DOHH2 (cell line): Measurements from ENCODE around the gene CTDP1.

Experiments used
- H3F3A ChIP-seq: fragments of 200-600 bp; sonication (generic), shearing (Covaris generic); 2 replicates; pipeline ENCODE4 v1.6.0; 2016; ENCODE audit warnings: antibody characterized with exemption, mild to moderate bottlenecking; ENCODE audit not compliant: control insufficient read depth, insufficient read depth
- H3K27ac ChIP-seq: fragments of 200-600 bp; sonication (generic); 2 replicates; pipeline ENCODE4 v1.5.1; 2014; ENCODE audit warnings: low read depth, mild to moderate bottlenecking, low read length, moderate library complexity
- H3K27me3 ChIP-seq: fragments of 200-600 bp; sonication (generic); 2 replicates; pipeline ENCODE4 v1.6.1; 2014; ENCODE audit warnings: mild to moderate bottlenecking, low read length, mixed read lengths; ENCODE audit not compliant: control insufficient read depth
- H3K36me3 ChIP-seq: fragments of 200-600 bp; sonication (generic); 2 replicates; pipeline ENCODE4 v1.6.1; 2014; ENCODE audit warnings: mild to moderate bottlenecking, low read length, moderate library complexity, mixed read lengths; ENCODE audit not compliant: control insufficient read depth
- H3K4me1 ChIP-seq: fragments of 200-600 bp; sonication (generic); 2 replicates; pipeline ENCODE4 v1.6.1; 2014; ENCODE audit warnings: mild to moderate bottlenecking, low read length, mixed read lengths; ENCODE audit not compliant: control insufficient read depth
- H3K4me2 ChIP-seq: fragments of 200-600 bp; sonication (generic); 2 replicates; pipeline ENCODE4 v1.6.0; 2014; ENCODE audit warnings: mild to moderate bottlenecking, low read length, moderate library complexity
- H3K4me3 ChIP-seq: fragments of 200-600 bp; sonication (generic); 2 replicates; pipeline ENCODE4 v1.5.1; 2014; ENCODE audit warnings: mild to moderate bottlenecking, low read length, mixed read lengths
- H3K79me2 ChIP-seq: fragments of 200-600 bp; sonication (generic); 2 replicates; pipeline ENCODE4 v1.6.1; 2014; ENCODE audit warnings: mild to moderate bottlenecking, low read length, mixed read lengths; ENCODE audit not compliant: control insufficient read depth
- H3K9me2 ChIP-seq: fragments of 200-600 bp; sonication (generic); replicated peaks from 2 replicates; pipeline ENCODE4 v1.6.1; 2014; ENCODE audit warnings: mild to moderate bottlenecking, low read length, mixed read lengths; ENCODE audit not compliant: control insufficient read depth
- H3K9me3 ChIP-seq: fragments of 200-600 bp; sonication (generic); 2 replicates; pipeline ENCODE4 v1.6.1; 2014; ENCODE audit warnings: antibody characterized with exemption, low read length, mixed read lengths; ENCODE audit not compliant: control insufficient read depth, insufficient read depth
- H4K20me1 ChIP-seq: fragments of 200-600 bp; sonication (generic); 2 replicates; pipeline ENCODE4 v1.6.0; 2014; ENCODE audit warnings: low read depth, mild to moderate bottlenecking, antibody characterized with exemption, low read length, moderate library complexity; ENCODE audit not compliant: control insufficient read depth, insufficient read depth
- EZH2phosphoT487 ChIP-seq: fragments of 200-600 bp; sonication (generic); IDR thresholded peaks from 2 replicates; pipeline ENCODE4 v1.6.1; 2017; ENCODE audit warnings: borderline replicate concordance, mild to moderate bottlenecking, antibody characterized with exemption, low read length, moderate library complexity, mixed read lengths
- TF ChIP-seq, protein P1 (sequence below): fragments of 200-600 bp; sonication (generic); IDR thresholded peaks from one replicate; pipeline ENCODE4 v1.5.1; 2014; ENCODE audit warnings: antibody characterized with exemption, mild to moderate bottlenecking, low read depth, low read length; ENCODE audit not compliant: poor library complexity, severe bottlenecking

Gene CTDP1

DNA sequence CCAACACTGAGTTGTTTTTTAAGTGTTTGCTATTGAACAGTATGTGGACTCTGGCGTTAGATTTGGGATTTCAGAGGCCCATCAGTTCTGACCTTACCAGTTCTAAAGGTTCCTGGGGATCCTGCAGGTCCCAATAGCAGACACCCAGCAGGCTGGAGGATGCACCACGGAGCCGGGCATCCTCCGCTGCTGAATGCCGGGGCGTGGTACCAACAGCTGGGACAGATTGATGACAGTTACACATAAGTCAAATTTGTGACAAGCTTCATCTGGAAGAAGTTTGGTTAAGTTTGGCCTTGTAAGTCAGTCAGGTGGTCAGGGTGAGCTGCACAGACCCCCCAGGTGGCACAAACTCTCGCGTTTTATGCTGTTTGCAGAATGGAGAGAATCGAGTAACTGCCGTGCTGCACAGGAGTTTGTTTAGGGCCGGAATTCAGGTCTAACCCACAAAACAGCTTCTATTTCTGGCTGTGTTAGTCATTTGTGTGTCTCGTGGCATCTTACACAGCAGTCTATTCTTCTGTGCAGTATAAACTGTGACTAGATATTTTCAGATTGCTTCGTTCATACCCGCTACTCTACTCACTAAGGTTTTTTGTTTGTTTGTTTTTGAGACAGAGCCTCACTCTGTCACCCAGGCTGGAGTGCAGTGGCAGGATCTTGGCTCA, 19.2 kb downstream of the CTDP1 start:
- TF ChIP-seq EZH2phosphoT487: no peak
- TF ChIP-seq, protein P1, sequence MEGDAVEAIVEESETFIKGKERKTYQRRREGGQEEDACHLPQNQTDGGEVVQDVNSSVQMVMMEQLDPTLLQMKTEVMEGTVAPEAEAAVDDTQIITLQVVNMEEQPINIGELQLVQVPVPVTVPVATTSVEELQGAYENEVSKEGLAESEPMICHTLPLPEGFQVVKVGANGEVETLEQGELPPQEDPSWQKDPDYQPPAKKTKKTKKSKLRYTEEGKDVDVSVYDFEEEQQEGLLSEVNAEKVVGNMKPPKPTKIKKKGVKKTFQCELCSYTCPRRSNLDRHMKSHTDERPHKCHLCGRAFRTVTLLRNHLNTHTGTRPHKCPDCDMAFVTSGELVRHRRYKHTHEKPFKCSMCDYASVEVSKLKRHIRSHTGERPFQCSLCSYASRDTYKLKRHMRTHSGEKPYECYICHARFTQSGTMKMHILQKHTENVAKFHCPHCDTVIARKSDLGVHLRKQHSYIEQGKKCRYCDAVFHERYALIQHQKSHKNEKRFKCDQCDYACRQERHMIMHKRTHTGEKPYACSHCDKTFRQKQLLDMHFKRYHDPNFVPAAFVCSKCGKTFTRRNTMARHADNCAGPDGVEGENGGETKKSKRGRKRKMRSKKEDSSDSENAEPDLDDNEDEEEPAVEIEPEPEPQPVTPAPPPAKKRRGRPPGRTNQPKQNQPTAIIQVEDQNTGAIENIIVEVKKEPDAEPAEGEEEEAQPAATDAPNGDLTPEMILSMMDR: no peak
- H3K27ac ChIP-seq: no peak overlapping the region
- H3K9me2 ChIP-seq: no peaks in the 10 kb centered on the region
- no peaks in the 10 kb centered on the region for H3F3A ChIP-seq
- H3K79me2 ChIP-seq: peaks cover 35% of the 10 kb centered on the region
- H3K4me3 ChIP-seq: no peak overlapping the region
- H4K20me1 ChIP-seq: no peaks in the 10 kb centered on the region
- H3K4me2 ChIP-seq: no peak overlapping the region
- H3K4me1 ChIP-seq: no peaks in the 10 kb centered on the region
- no peaks in the 10 kb centered on the region for H3K27me3 ChIP-seq
- peaks cover 53% of the 10 kb centered on the region for H3K36me3 ChIP-seq
- no peaks in the 10 kb centered on the region for H3K9me3 ChIP-seq

DNA sequence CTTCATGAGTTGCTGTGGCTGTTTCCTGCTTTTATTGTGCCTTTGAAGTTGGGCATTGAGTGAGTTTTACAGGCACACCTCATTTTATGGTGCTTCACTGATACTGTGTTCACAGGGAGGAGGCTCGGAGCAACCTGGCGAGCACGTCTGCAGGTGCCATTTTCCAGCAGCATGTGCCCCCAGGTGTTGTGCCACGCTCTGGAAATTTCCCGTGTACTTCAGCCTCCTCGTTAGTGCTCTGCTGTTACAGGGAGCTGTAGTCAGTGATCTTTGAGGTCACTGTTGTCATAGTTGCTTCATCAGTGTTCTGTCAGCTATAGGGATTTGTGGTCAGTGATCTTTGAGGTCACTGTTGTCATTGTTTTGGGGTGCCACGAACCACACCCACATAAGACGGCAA, 20.1 kb downstream of the CTDP1 start:
- H3K27me3 ChIP-seq: no peaks in the 10 kb centered on the region
- no peak overlapping the region for H3K4me3 ChIP-seq
- no peak overlapping the region for H3K4me2 ChIP-seq
- no peak for TF ChIP-seq EZH2phosphoT487
- TF ChIP-seq, protein P1: no peak
- H3K36me3 ChIP-seq: peaks cover 61% of the 10 kb centered on the region
- H3K27ac ChIP-seq: no peak overlapping the region
- no peaks in the 10 kb centered on the region for H4K20me1 ChIP-seq
- no peaks in the 10 kb centered on the region for H3K9me2 ChIP-seq
- peaks cover 34% of the 10 kb centered on the region for H3K79me2 ChIP-seq
- no peaks in the 10 kb centered on the region for H3K4me1 ChIP-seq
- H3F3A ChIP-seq: no peaks in the 10 kb centered on the region
- no peaks in the 10 kb centered on the region for H3K9me3 ChIP-seq

DNA sequence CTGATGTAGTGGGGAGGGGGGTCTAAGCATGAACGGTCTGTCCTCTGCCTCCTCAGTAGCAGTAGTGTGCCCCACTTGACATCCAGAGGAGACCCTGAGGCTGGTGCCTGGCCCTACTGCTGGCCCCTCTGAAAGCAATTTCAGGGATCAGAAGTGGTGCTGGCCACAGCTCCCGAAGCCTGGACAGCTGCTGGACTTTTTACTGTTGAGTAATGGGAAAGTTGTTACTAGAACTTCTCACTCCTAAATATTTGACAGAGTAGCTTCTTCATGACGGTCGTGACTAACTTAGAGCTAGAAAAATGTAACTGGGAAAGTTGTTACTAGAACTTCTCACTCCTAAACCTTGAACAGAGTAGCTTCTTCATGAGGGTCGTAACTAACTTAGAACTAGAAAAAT, 23.3 kb downstream of the CTDP1 start:
- H3K36me3 ChIP-seq: peaks cover 75% of the 10 kb centered on the region
- TF ChIP-seq, protein P1: no peak
- TF ChIP-seq EZH2phosphoT487: no peak
- H3F3A ChIP-seq: no peaks in the 10 kb centered on the region
- H3K9me3 ChIP-seq: no peaks in the 10 kb centered on the region
- H3K27me3 ChIP-seq: no peaks in the 10 kb centered on the region
- no peak overlapping the region for H3K4me3 ChIP-seq
- no peak overlapping the region for H3K27ac ChIP-seq
- peaks cover 26% of the 10 kb centered on the region for H3K79me2 ChIP-seq
- H3K4me1 ChIP-seq: no peaks in the 10 kb centered on the region
- no peaks in the 10 kb centered on the region for H4K20me1 ChIP-seq
- H3K4me2 ChIP-seq: no peak overlapping the region
- no peaks in the 10 kb centered on the region for H3K9me2 ChIP-seq
